Measurements from ENCODE around the gene ECI1.

ECI1 gene

DNA sequence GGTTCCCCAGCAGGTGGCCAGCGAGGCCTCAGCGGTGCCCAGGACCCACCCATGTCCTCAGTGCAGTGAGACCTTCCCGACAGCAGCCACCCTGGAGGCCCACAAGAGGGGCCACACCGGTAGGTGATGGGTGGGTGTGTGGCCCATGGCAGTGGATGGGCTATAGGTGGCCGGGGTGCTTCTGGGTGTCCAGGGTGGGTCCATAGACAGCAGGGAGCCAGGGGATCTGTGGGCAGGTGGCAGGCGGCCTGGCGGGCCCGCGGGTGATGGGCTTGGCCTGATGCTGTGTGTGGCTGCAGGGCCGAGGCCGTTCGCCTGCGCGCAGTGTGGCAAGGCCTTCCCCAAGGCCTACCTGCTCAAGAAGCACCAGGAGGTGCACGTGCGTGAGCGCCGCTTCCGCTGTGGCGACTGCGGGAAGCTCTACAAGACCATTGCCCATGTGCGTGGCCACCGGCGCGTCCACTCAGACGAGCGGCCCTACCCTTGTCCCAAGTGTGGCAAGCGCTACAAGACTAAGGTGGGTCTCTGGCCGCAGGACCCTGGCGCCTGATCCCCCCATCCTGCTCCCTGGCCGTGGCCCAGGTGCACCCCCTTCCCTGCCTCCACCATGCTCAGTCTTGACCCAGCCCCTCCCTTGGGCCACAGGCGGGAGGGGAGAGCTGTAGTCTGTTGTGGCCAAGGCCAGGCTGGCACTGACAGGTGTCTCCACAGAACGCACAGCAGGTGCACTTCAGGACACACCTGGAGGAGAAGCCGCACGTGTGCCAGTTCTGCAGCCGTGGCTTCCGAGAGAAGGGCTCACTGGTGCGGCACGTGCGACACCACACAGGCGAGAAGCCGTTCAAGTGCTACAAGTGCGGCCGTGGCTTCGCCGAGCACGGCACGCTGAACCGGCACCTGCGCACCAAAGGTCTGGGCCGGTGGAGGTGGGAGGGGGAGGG lies 17.2 kb downstream of the ECI1 start:
- no peaks in the 10 kb centered on the region for H3K79me2 ChIP-seq (ENCODE audit: control insufficient read depth, low read length)

DNA sequence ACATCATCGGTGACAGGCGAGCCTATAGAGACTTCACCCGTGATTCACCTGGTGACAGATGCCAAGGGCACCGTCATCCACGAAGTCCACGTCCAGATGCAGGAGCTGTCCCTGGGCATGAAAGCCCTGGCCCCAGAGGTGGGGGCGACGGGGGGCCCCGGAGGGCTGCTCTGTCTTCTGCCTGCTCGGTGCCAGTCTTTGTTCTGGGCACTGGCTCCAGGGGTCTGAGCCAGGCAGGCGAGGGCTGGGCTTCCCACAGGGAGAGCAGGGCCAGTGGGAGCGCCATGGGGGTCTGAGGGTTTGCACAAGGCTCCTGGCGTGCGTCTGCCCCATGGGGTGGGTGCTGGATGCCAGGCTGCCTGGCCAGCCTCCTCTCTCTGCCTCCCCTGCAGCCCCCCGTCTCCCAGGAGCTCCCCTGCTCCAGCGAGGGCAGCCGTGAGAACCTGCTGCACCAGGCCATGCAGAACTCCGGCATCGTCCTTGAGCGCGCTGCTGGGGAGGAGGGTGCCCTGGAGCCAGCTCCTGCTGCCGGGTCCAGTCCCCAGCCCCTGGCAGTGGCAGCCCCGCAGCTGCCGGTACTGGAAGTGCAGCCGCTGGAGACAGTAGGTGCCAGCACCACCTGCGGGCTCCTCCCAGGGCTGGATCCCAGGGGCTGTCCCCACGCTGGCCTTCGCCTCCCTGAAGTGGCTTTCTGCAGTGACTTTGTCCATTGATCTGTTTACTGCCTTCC lies 18.2 kb downstream of the ECI1 start:
- Histone ChIP-seq H3K4me1 (ENCODE audit: control insufficient read depth, low read length) (no peaks in the 10 kb centered on the region), H4K20me1 (ENCODE audit: control insufficient read depth, insufficient read depth, low read depth, low read length) (no peaks in the 10 kb centered on the region), H3F3A (ENCODE audit: control insufficient read depth, insufficient read depth) (no peaks in the 10 kb centered on the region), H3K4me2 (ENCODE audit: low read length) (no peak overlapping the region), H3K9me3 (ENCODE audit: control insufficient read depth, insufficient read depth, low read length) (no peaks in the 10 kb centered on the region), H3K27me3 (ENCODE audit: control insufficient read depth, low read length) (no peaks in the 10 kb centered on the region), H3K27ac (ENCODE audit: low read depth, low read length) (no peak overlapping the region), H3K4me3 (ENCODE audit: low read length) (no peak overlapping the region), H3K79me2 (ENCODE audit: control insufficient read depth, low read length) (peaks cover 8% of the 10 kb centered on the region), H3K9me2 (replicated peaks; ENCODE audit: control insufficient read depth, low read length) (no peaks in the 10 kb centered on the region), H3K36me3 (ENCODE audit: control insufficient read depth, low read length) (peaks cover 60% of the 10 kb centered on the region)
- TF ChIP-seq, protein P1, sequence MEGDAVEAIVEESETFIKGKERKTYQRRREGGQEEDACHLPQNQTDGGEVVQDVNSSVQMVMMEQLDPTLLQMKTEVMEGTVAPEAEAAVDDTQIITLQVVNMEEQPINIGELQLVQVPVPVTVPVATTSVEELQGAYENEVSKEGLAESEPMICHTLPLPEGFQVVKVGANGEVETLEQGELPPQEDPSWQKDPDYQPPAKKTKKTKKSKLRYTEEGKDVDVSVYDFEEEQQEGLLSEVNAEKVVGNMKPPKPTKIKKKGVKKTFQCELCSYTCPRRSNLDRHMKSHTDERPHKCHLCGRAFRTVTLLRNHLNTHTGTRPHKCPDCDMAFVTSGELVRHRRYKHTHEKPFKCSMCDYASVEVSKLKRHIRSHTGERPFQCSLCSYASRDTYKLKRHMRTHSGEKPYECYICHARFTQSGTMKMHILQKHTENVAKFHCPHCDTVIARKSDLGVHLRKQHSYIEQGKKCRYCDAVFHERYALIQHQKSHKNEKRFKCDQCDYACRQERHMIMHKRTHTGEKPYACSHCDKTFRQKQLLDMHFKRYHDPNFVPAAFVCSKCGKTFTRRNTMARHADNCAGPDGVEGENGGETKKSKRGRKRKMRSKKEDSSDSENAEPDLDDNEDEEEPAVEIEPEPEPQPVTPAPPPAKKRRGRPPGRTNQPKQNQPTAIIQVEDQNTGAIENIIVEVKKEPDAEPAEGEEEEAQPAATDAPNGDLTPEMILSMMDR (IDR thresholded peaks at IDR 0.05; ENCODE audit: low read depth, low read length, poor library complexity, severe bottlenecking), result no peak
- no peak for TF ChIP-seq EZH2phosphoT487 (IDR thresholded peaks at IDR 0.05; ENCODE audit: borderline replicate concordance, low read length)

More for the DNA sequence above, 17.2 kb downstream of the ECI1 start:
- no peaks in the 10 kb centered on the region for H3K27me3 ChIP-seq (ENCODE audit: control insufficient read depth, low read length)
- no peaks in the 10 kb centered on the region for H3K9me3 ChIP-seq (ENCODE audit: control insufficient read depth, insufficient read depth, low read length)
- no peak overlapping the region for H3K4me2 ChIP-seq (ENCODE audit: low read length)
- peaks cover 57% of the 10 kb centered on the region for H3K36me3 ChIP-seq (ENCODE audit: control insufficient read depth, low read length)
- H3F3A ChIP-seq (ENCODE audit: control insufficient read depth, insufficient read depth), result 0 out of 2 replicates have a peak, but pooled peaks cover under 1% of the 10 kb centered on the region
- H3K4me3 ChIP-seq (ENCODE audit: low read length), result no peak overlapping the region
- H3K4me1 ChIP-seq (ENCODE audit: control insufficient read depth, low read length), result no peaks in the 10 kb centered on the region
- no peak for TF ChIP-seq EZH2phosphoT487 (IDR thresholded peaks at IDR 0.05; ENCODE audit: borderline replicate concordance, low read length)
- TF ChIP-seq, protein P1 (IDR thresholded peaks at IDR 0.05; ENCODE audit: low read depth, low read length, poor library complexity, severe bottlenecking), result no peak
- no peak overlapping the region for H3K27ac ChIP-seq (ENCODE audit: low read depth, low read length)
- no peaks in the 10 kb centered on the region for H3K9me2 ChIP-seq (replicated peaks; ENCODE audit: control insufficient read depth, low read length)
- H4K20me1 ChIP-seq (ENCODE audit: control insufficient read depth, insufficient read depth, low read depth, low read length), result no peaks in the 10 kb centered on the region

DNA sequence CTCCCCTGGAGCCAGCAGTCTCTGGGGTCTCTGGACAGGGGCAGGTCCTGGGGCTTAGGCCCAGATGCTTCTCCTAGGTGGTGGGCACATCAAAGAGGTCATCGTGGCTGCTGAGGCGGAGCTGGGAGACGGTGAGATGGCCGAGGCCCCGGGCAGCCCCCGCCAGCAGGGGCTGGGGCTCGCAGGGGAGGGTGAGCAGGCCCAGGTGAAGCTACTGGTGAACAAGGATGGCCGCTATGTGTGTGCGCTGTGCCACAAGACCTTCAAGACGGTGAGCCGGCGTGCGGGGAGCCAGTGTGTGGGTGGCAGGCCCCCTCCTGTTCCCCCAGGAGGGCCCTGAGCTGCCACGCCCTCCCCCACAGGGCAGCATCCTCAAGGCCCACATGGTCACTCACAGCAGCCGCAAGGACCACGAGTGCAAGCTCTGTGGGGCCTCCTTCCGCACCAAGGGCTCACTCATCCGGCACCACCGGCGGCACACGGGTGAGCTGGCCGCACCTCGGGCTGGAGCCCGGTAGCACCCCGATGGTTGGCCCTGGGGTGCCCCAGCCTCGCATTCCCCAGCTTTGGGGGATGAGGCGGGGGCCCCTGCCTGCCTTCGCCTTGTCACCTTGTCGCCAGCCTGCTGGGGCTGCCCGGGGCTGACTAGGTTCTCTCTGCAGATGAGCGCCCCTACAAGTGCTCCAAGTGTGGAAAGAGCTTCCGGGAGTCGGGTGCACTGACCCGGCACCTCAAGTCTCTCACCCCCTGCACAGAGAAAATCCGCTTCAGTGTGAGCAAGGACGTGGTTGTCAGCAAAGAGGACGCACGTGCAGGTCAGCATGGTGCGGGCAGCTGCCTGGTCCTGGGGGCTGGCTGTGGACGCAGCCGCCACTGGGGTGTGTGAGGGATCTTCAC lies 19.0 kb downstream of the ECI1 start:
- Histone ChIP-seq H3F3A (ENCODE audit: control insufficient read depth, insufficient read depth) (no peaks in the 10 kb centered on the region), H3K9me3 (ENCODE audit: control insufficient read depth, insufficient read depth, low read length) (no peaks in the 10 kb centered on the region), H3K36me3 (ENCODE audit: control insufficient read depth, low read length) (peaks cover 64% of the 10 kb centered on the region), H3K27me3 (ENCODE audit: control insufficient read depth, low read length) (no peaks in the 10 kb centered on the region), H3K79me2 (ENCODE audit: control insufficient read depth, low read length) (peaks cover 14% of the 10 kb centered on the region), H3K4me3 (ENCODE audit: low read length) (no peak overlapping the region), H3K27ac (ENCODE audit: low read depth, low read length) (no peak overlapping the region), H3K4me1 (ENCODE audit: control insufficient read depth, low read length) (no peaks in the 10 kb centered on the region), H3K9me2 (replicated peaks; ENCODE audit: control insufficient read depth, low read length) (no peaks in the 10 kb centered on the region), H4K20me1 (ENCODE audit: control insufficient read depth, insufficient read depth, low read depth, low read length) (no peaks in the 10 kb centered on the region), H3K4me2 (ENCODE audit: low read length) (no peak overlapping the region)
- TF ChIP-seq, protein P1 (IDR thresholded peaks at IDR 0.05; ENCODE audit: low read depth, low read length, poor library complexity, severe bottlenecking), result no peak
- no peak for TF ChIP-seq EZH2phosphoT487 (IDR thresholded peaks at IDR 0.05; ENCODE audit: borderline replicate concordance, low read length)

All from DOHH2 (cell line).